SK-N-SH (cell line): Measurements from ENCODE around the gene CPEB2. TPM values are rescaled to one million over a fixed set of nuclear protein-coding genes. Genes with fewer than 3 reads are reported as not detected.

Source experiments
- CTCF ChIA-PET: fragments of 300-600, 350-600 bp; formaldehyde crosslinking; extraction: SDS; loops from one replicate; lab custom pipeline; 2021; lab: Yijun Ruan, JAX
- POLR2A ChIA-PET: fragments of 350-600 bp; sonication (Branson Sonifier 250); formaldehyde crosslinking; extraction: SDS; loops from one replicate; lab custom pipeline; 2020; ENCODE audit warnings: antibody characterized with exemption, inconsistent platforms; lab: Yijun Ruan, JAX
- DNase-seq: peaks from one replicate; pipeline ENCODE4 v3.0.0; 2012
- H2AFZ ChIP-seq: fragments of 200-600 bp; sonication (generic); 2 replicates; pipeline ENCODE4 v1.8.1; 2016; ENCODE audit warnings: antibody characterized with exemption, mild to moderate bottlenecking, low read depth
- H3F3A ChIP-seq: fragments of 200-600 bp; sonication (generic); replicated peaks from 2 replicates; pipeline ENCODE3; 2016; ENCODE audit warnings: antibody characterized with exemption, mild to moderate bottlenecking; ENCODE audit not compliant: insufficient read depth
- H3K27ac ChIP-seq, 2 experiments: fragments of 200-500 bp in 1 of 2; fragments of 200-600 bp in 1 of 2; sonication (Bioruptor generic) in 1 of 2; sonication (generic), shearing (Covaris generic) in 1 of 2; 2 replicates each; pipeline versions ENCODE4 v1.5.1 to v1.6.1; 2014 to 2016; ENCODE audit warnings: low read depth in 2 of 2, inconsistent platforms in 1 of 2, low read length in 1 of 2, mild to moderate bottlenecking in 1 of 2, mixed read lengths in 1 of 2
- H3K27me3 ChIP-seq: fragments of 200-600 bp; sonication (generic), shearing (Covaris generic); 2 replicates; pipeline ENCODE4 v1.6.1; 2016; ENCODE audit warnings: mixed run types; ENCODE audit not compliant: insufficient read depth
- H3K36me3 ChIP-seq, 2 experiments: fragments of 200-500 bp in 1 of 2; fragments of 200-600 bp in 1 of 2; sonication (Bioruptor generic) in 1 of 2; sonication (generic) in 1 of 2; replicated peaks in 1 of 2; 2 replicates each; pipeline versions ENCODE3 to v1.5.1; 2014 to 2016; ENCODE audit warnings: low read length in 1 of 2, mild to moderate bottlenecking in 1 of 2; ENCODE audit not compliant: insufficient read depth in 2 of 2, control insufficient read depth in 1 of 2
- H3K4me1 ChIP-seq, 2 experiments: fragments of 200-500 bp in 1 of 2; fragments of 200-600 bp in 1 of 2; sonication (Bioruptor generic) in 1 of 2; sonication (generic), shearing (Covaris generic) in 1 of 2; 2 replicates each; pipeline versions ENCODE4 v1.5.1 to v1.6.1; 2014 to 2016; ENCODE audit warnings: low read depth in 1 of 2, low read length in 1 of 2, mixed run types in 1 of 2; ENCODE audit not compliant: insufficient read depth in 2 of 2, control insufficient read depth in 1 of 2
- H3K4me2 ChIP-seq: fragments of 200-600 bp; sonication (generic), shearing (Covaris generic); 2 replicates; pipeline ENCODE4 v1.6.1; 2017; ENCODE audit warnings: mixed run types
- H3K4me3 ChIP-seq, 2 experiments: fragments of 200-500 bp in 1 of 2; fragments of 200-600 bp in 1 of 2; sonication (Bioruptor generic) in 1 of 2; sonication (generic), shearing (Covaris generic) in 1 of 2; 2 replicates each; pipeline versions ENCODE4 v1.5.1 to v1.8.1; 2014 to 2016; ENCODE audit warnings: low read depth in 2 of 2, inconsistent platforms in 1 of 2, low read length in 1 of 2, mild to moderate bottlenecking in 1 of 2, mixed read lengths in 1 of 2, moderate library complexity in 1 of 2
- H3K79me2 ChIP-seq: fragments of 200-600 bp; sonication (generic); 2 replicates; pipeline ENCODE4 v1.8.1; 2017; ENCODE audit warnings: mild to moderate bottlenecking; ENCODE audit not compliant: insufficient read depth
- H3K9ac ChIP-seq: fragments of 200-600 bp; sonication (generic); 2 replicates; pipeline ENCODE4 v1.6.1; 2017; ENCODE audit warnings: mixed run types
- H3K9me2 ChIP-seq: fragments of 200-600 bp; sonication (generic); 2 replicates; pipeline ENCODE4 v1.6.1; 2017; ENCODE audit warnings: mixed run types
- H3K9me3 ChIP-seq: fragments of 200-600 bp; sonication (generic); 2 replicates; pipeline ENCODE4 v1.6.1; 2017; ENCODE audit warnings: mixed run types, mild to moderate bottlenecking, moderate library complexity
- H4K20me1 ChIP-seq: fragments of 200-600 bp; sonication (generic); 2 replicates; pipeline ENCODE4 v1.6.1; 2017; ENCODE audit warnings: mild to moderate bottlenecking, mixed run types; ENCODE audit not compliant: insufficient read depth
- CTCF ChIP-seq: fragments of 200-600 bp; sonication (generic); IDR thresholded peaks from 2 replicates; pipeline ENCODE4 v1.6.1; 2017; ENCODE audit warnings: antibody characterized with exemption, mild to moderate bottlenecking, moderate library complexity
- EZH2phosphoT487 ChIP-seq: fragments of 200-600 bp; sonication (generic); IDR thresholded peaks from 2 replicates; pipeline ENCODE4 v1.6.1; 2017; ENCODE audit warnings: low read depth, mixed run types, mild to moderate bottlenecking, antibody characterized with exemption, moderate library complexity, borderline replicate concordance
- FOXJ3 ChIP-seq: sonication (generic); formaldehyde crosslinking; IDR thresholded peaks from 2 replicates; pipeline ENCODE4 v1.5.1; 2020; ENCODE audit warnings: mild to moderate bottlenecking, missing genetic modification reagents
- IRF3 ChIP-seq: fragments of 150-350 bp; IDR thresholded peaks from 2 replicates; pipeline ENCODE4 v1.6.1; 2016; ENCODE audit warnings: mild to moderate bottlenecking, low read depth, low read length
- NFIC ChIP-seq: IDR thresholded peaks from 2 replicates; pipeline ENCODE4 v1.4.0; 2012; ENCODE audit warnings: borderline replicate concordance
- NRF1 ChIP-seq: IDR thresholded peaks from 2 replicates; pipeline ENCODE4 v1.6.1; 2012; ENCODE audit warnings: low read depth, mild to moderate bottlenecking, low read length
- PBX3 ChIP-seq: IDR thresholded peaks from 2 replicates; pipeline ENCODE4; 2012
- RXRA ChIP-seq: IDR thresholded peaks from 2 replicates; pipeline ENCODE4 v1.4.0; 2012; ENCODE audit warnings: low read depth, mild to moderate bottlenecking, borderline replicate concordance
- TCF12 ChIP-seq: IDR thresholded peaks from 2 replicates; pipeline ENCODE4 v1.4.0; 2012
- USF2 ChIP-seq: fragments of 150-350 bp; IDR thresholded peaks from 2 replicates; pipeline ENCODE4 v1.6.1; 2017; ENCODE audit warnings: antibody characterized with exemption, low read length, low read depth, borderline replicate concordance
- YY1 ChIP-seq: IDR thresholded peaks from 2 replicates; pipeline ENCODE4 v1.4.0; 2012; ENCODE audit warnings: low read depth, mild to moderate bottlenecking
- ZBTB33 ChIP-seq: IDR thresholded peaks from 2 replicates; pipeline ENCODE4 v1.4.0; 2012; ENCODE audit warnings: low read depth, borderline replicate concordance
- WGBS: methylation state at CpG from one replicate; pipeline ENCODE4 v1.1.6; 2017; ENCODE audit warnings: low lambda C conversion rate; 5-methylcytosine and 5-hydroxymethylcytosine counted together
- polyA plus RNA-seq, 3 experiments: library from polyadenylated mRNA; depleted of rRNA; stranded (reverse); fragments of >200 nt; gene quantifications; 2 replicates each; pipeline ENCODE4 v1.2.3, GENCODE V29; 2012

CPEB2 gene
- polyA plus RNA-seq, 1 of the 3 experiments (the other 2 are of a cell fraction) = 2.1 TPM

GRCh38 chr4:14994242-14994641 is 8.0 kb upstream of the CPEB2 start:
- no peak for TF ChIP-seq FOXJ3 (CRISPR knock-in tag)
- no peak for TF ChIP-seq EZH2phosphoT487
- TF ChIP-seq ZBTB33 = no peak
- no peak for TF ChIP-seq NFIC
- TF ChIP-seq PBX3 = no peak
- no peak for TF ChIP-seq NRF1
- TF ChIP-seq TCF12 = no peak
- no peak for TF ChIP-seq USF2
- TF ChIP-seq IRF3 = no peak
- no peak for TF ChIP-seq RXRA
- TF ChIP-seq CTCF = no peak
- TF ChIP-seq YY1 = no peak
- no peak for DNase-seq

More at GRCh38 chr4:14994242-14994641, 8.0 kb upstream of the CPEB2 start:
- Histone ChIP-seq H3K79me2 (no peaks in the 10 kb centered on the region), H3K27ac (no peak overlapping the region), H3K4me2 (no peak overlapping the region), H3K9me2 (no peaks in the 10 kb centered on the region), H3K4me3 (no peak overlapping the region), H4K20me1 (no peaks in the 10 kb centered on the region), H3K4me1 (no peaks in the 10 kb centered on the region), H3K36me3 (no peaks in the 10 kb centered on the region), H3K9ac (no peak overlapping the region), H3F3A (no peaks in the 10 kb centered on the region), H3K9me3 (no peaks in the 10 kb centered on the region), H2AFZ (no peak overlapping the region), H3K27me3 (no peaks in the 10 kb centered on the region)
- CTCF ChIA-PET = no interaction called here
- POLR2A ChIA-PET = no interaction called here
- WGBS = 63% methylated on average over 3 of the region's 3 CpGs
